GM19023 (cell line): Measurements from ENCODE around the gene ONECUT3.
"Not testable (repeated sequence)": the region's sequence is repeated elsewhere in the genome, so short reads cannot be mapped to it uniquely, and the experiment has no call there.

Experiments
- ATAC-seq: cut with Tn5 transposase; IDR thresholded peaks from one replicate; pipeline ENCODE4 v1.9.1; 2021; ENCODE audit warnings: mild to moderate bottlenecking, moderate library complexity; ENCODE audit not compliant: unreplicated experiment

ONECUT3 gene

DNA sequence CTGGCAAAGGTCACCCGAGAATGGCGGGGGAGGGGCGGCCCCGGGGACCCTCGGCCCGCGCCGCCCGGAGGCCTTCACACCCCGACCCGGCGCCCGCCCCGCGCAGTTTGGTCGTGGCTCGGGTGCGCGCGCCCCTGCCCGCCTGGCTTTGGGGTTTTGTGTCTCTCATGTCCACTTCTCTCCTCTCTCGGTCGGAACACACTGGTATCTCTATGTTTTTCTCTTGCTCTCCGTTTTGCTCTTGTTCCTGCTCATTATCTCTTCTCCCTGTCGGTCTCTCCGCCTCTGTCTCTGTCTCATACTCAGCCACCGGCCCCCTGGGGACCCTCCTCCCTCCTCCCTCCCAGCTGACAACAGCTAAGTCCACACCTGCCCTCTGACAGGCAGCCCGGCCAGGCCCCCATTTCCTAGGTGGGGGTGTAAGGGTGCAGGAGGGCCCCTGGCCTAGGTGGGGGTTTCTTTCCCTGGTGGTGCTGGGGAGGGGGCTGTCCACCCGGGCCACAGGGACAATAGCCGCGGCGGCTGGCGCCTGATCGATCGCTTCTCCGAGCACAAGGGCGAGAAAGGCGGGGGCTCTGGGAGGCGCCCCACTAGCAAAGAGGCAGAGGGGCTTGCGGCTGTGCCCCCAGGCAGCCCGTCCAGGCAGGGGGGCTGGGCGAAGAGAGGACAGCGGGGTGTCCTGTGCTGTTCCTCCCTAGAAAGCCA is 2.3 kb downstream of the ONECUT3 start:
- no peak for ATAC-seq

DNA sequence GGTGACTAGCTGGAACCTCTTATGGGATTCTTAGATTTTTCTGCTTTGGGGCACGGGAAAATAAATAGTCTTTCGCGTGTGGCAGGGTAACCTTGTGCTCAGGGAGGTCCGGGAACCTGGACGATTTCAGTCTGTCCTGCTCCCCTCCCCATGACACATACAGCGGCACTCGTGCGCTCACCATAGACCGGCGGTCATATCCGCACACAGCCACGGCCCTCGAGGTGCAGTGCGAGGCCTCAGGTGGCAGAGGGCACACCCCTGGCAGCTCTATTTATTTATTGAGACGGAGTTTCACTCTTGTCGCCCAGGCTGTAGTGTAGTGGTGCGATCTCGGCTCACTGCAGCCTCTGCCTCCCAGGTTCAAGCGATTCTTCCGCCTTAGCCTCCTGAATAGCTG is 3.0 kb downstream of the ONECUT3 start:
- ATAC-seq, result no peak

DNA sequence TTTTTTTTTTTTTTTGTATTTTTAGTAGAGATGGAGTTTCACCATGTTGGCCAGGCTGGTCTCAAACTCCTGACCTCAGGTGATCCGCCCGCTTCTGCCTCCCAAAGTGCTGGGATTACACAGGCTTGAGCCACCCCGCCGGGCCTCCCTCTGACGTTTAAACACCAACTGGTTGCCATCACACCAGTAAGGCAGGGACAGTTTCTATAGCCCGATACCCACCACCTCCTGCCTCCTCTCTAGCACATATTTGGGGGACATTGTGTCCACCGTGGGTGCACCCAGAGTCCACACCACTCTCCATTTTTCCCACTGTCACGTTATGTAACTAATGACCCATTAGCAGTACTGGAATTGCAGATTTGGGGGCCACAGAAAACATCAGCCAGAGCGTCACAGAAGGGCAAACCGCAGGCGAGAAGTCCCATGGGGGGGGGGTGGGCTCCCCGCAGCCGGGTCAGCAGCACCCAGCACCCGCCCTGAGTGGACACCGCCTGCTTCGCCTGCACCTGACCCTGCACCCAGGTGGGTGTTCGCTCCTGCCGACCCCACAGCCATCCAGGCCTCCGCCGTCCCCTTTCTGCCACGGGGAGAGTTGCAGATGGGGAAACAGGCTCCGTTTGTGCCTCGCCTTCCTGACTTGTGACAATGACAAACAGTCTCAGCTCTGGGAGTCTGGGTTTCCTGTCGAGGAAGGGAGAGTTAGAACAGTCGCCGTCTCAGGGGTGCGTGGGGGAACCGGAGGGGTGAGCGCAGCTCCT is 3.6 kb downstream of the ONECUT3 start:
- ATAC-seq, result no peak

DNA sequence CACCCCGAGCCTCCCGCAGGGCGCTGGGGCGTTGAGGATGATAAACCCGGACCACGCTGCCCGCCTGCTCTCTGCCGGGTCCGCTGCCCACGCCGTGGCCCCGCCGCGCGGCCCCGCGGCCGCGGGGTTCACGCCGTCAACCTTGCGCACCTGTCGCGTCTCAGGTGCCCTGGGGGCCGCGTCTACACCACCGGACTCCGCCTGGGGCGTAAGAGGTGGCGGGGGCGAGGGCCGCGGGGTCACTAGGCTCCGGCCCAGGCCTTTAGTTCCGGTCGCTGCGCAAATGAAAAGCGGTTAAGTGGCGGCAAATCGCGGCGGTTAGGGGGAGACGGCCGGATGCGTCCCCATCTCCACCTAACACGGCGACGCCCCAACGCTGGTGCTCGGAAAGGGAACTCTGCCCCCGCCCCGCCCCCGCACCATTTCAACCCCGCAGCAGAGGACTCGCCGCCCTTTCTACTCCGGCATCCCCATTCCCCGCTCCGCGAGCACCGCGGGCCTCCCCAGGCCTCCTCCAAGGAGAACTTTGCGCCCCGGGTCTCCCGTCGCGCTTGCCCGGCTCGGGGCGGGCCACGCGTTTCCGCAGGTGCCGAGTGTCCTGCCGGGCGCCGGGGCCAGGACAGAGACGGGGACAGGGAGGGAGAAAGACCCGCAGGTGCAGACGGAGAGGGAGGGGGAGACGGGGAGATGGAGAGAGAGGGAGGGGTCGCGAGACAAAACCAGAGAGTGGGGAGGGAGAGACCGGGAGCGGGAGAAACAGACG is 4.3 kb downstream of the ONECUT3 start:
- no peak for ATAC-seq

DNA sequence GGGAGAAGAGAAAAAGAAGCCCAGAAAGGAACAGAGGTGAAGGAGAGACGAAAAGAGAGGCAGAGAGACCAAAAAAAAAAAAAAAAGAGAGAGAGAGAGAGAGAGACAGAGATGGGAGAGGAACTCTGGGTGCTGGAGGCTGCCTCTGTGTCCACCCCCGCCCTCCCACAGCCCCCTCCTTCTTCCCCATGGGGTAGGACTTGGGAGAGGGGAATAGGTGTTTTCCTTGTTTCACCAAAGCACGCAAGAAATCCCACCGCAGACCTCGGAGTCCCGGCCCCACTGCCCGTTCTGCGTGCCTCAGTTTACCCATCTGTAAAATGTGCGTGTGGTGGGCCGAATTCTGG is 4.9 kb downstream of the ONECUT3 start:
- ATAC-seq, result no peak

DNA sequence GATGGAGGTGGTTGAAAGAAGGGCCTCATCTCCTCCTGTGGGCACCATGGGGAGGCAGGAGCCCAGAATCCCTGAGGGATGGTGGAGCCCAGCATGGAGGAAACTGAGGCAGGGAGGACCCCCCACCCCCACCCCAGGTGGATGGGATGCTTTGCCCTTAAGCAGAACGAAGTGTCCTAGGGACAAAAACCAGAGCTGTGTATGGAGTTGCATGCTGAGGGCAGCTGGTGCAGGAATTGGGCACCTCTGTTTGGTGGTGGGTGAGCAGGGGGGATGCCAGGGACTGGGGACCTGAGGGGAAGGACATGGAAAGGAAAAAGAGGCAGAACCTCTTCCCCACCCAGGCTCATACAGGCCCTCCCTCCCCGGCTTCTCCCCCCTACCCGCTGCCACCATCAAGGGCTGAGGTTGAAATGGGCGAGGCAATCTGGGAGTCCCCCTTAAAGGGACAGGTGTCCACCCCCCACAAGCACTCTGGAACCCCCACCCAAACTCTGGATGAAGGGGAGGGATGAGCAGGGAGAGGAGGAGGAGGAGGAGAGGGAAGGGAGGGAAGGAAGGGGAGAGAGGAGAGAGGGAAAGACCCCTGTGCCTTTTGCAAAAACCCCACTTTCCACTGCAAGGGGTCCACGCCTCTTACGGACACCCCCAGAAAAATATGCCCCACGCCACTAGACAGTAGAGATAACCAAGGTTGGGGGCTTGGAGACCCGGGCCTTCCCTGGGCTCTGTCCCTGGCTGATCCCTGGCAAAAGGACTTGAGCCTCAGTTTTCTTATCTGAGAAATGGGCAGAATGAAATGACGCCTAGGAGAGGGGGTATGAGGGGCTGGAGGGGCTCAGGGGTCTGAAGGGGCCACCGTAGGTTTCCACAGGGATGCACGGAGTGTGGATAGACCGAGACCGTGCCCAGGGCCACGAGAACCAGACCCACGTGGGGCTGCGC is 5.9 kb downstream of the ONECUT3 start:
- ATAC-seq, result no peak

DNA sequence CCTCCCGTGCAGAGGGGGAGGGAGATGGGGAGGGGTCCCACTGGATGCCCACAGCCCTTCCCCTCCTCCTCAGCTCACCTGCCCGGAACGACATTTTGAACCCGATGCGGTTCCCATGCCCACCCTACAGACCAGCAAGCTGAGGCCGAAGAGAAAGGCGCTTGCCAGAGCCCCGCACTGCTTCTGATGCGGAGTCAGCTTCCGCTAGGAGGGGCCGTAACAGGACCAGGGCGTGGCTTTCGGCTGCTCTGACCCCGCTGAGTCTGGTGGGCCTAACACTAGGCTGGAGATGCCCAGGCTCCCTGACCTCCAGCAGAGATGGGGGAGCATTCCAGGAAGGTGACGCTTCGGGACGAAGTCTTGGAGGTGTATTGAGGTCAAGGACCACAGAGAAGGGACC is 6.7 kb downstream of the ONECUT3 start:
- no peak for ATAC-seq

DNA sequence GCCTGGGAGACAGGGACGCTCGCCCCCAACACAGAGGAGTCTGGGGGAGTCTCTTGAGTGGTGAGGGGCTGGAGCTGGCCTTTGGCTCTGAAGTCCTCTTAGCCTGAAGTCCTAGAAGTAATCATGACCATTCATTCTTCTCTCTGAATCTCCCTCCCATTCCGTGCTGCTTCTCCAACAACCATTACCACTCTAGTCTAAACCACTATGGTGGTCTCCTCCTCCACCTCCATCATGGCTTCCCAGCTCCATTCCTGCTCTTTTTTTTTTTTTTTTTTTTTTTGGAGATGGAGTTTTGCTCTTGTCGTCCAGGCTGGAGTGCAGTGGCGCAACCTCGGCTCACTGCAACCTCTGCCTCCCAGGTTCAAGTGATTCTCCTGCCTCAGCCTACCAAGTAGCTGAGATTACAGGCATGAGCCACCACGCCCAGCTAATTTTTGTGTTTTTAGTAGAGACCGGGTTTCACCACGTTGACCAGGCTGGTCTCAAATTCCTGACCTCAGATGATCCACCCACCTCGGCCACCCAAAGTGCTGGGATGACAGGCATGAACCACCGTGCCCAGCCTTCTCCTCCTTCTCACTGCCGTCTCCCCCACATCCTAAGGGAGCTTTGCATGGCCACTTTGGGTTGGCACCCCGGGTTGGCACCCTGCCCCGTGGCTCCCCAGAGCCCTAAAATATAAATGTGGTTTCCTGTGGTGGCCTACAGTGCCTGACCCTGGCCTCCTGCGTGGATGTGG is 7.7 kb downstream of the ONECUT3 start:
- not testable (repeated sequence) for ATAC-seq

DNA sequence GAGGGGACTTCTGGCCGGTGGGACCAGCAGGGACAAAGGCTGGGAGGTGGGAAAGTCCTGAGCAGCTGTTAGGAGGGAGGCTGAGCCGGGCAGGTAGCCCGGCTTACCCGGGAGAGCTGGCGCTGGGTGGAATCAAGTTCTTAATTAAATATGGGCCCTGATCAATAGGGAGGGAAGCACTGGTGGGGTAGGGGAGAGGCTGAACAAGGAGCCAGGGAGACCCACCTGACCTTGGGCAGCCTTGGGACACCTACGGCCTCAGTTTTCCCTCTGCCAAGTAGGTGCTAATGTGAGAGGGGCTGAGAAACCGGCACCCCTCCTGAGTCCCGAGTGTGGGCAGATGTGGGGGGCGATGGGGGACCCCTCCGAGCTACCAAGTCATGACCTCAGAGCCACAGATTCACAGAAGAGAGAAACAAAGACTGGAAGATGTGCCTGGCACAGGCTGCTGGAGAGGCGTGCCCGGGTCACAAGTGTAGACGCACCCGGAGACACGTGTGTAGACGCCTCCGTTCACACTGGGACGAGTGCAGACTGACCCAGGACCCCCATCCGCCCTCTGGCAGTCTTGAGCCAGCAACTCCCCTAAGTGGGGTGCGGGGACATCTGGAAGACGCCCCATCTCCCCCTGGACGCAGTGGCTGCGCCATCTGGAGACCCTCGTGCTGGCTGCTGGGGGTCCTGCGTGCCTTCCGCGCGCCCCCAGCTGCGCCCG is 8.4 kb downstream of the ONECUT3 start:
- no peak for ATAC-seq

DNA sequence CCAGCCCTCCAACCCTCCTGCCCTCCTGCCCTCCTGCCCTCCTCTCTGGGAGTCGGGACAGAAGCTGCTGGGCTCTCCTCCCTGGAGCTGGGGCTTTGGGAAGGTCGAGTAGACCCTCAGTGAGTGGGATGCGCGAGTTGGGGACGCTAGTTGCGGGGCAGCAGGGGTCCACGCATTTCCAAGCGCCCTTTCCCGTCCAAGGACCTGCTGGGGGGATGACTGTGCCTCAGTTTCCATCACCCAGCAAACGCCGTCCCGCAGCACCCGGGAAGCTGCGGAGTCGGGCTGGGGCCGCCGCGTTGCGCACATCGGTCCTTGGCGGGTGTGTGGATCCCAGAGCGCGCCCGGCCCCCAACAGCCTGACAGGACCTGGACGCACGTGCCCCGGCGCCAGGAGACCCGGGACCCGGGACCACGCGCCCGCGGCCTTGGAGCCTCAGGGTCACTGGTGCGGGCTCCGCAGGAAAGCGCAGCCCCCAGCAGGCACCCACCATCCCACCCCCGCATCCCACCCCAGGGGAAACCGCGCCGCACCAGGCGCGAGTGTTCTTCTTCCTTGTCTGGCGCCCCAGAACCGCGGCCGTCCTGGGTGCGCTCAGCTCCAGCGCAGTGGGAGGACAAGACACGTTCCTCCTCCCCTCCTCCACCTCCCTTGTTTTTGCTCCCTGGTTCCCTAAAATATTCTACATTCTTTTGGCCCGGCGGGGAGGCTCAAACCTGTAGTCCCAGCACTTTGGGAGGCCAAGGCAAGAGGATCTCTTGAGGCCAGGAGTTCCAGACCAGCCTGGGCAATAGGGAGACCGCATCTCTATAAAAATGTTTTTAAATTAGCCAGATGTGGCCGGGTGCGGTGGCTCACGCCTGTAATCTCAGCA is 9.2 kb downstream of the ONECUT3 start:
- ATAC-seq, result no peak

DNA sequence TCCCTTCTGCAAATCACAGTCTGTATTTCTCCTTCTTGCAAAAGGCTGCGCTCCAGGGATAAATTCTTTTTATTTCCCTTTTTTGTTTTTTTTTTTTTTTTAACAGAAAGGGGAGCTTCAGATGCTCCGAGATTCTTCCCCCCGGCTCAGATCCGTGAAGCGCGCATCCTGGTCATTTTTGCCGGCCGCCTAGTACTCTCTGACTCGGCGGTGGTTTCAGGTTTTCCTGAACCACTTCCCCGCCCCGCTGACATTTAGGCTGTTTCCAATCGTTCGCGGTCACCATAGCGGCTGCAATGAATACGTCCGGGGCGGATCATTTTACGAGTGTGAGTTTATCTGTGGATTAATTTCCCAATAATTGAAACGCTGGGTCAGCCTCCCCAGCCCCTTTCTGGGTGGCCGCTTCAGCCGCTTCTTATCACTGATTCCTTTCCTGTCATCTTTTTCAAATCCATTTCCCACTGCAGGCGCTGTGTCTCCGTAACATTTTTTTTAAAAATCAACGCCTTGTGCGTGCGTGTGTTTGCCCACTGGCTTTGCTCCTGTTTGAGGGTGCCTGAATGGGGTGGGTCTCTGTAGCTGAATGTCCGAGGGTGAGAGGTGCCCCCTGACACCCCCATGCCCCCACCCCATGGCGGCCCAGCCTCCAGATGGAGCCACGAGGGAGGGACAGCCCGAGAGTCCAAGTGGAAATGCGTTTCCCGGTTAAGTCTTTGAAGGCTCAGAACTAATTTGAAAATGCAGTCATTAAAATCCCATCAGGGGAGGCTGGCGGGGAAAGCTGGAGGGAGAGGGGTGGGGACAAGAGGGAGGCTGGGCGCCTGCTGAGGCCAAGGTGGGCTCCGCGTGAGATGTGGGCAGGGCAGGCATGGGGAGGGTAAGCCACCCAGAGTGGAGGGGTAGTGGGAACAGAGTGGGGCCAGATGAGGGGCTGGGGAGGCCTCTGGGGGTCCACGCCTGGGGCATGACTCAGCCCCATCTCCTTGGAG is 10.6 kb downstream of the ONECUT3 start:
- ATAC-seq, result no peak

DNA sequence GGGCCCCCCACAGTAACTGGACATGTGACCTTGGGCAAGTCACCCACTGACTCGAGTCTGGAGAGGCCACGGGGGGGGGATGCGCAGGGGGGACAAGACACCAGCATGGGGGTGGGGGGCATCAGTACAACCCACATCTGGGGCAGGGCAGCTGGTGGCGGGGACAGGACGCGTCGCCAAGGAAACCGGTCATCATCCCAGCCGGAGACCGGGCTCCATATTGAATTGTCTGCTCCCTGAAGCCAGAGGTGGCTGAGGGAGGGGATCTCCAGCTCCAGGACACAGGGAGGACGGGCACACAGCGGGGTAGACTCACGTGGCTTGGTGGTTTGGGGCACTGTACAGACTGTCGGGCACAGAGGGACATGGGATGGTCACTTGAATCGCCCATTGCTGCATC is 11.4 kb downstream of the ONECUT3 start:
- ATAC-seq, result no peak

DNA sequence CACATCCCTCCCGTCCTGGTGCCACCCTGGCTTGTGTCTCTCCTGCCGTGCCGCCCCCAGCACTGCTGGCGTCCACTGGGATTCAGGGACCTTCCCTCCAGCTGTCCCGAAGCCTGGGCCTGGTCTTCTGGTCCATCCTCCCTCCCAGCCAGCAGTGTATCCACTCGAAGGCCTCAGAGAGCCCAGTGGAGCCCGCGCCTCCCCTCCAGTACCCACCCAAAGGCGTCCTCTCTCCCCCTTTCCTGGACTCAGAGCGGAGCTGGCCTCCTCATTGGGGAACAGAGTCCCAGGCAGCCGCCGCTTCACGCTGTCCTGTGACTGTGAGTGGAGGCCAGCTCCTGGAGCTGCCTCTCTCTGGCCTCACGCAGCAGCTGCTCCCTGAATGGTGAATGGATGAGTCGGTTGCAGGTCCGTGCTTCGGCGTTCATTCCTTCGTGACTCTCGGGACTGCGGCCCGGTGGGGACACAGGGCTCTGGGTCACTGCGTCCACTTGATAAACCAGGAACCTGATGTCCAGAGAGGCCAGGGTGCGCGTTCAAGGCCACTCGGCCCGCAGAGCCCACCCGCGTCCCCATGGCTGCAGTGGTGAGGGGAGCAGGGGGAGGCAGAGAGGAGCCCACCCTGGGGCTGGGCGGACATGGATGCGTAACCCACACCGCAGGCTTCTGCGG is 12.1 kb downstream of the ONECUT3 start:
- ATAC-seq, result no peak

DNA sequence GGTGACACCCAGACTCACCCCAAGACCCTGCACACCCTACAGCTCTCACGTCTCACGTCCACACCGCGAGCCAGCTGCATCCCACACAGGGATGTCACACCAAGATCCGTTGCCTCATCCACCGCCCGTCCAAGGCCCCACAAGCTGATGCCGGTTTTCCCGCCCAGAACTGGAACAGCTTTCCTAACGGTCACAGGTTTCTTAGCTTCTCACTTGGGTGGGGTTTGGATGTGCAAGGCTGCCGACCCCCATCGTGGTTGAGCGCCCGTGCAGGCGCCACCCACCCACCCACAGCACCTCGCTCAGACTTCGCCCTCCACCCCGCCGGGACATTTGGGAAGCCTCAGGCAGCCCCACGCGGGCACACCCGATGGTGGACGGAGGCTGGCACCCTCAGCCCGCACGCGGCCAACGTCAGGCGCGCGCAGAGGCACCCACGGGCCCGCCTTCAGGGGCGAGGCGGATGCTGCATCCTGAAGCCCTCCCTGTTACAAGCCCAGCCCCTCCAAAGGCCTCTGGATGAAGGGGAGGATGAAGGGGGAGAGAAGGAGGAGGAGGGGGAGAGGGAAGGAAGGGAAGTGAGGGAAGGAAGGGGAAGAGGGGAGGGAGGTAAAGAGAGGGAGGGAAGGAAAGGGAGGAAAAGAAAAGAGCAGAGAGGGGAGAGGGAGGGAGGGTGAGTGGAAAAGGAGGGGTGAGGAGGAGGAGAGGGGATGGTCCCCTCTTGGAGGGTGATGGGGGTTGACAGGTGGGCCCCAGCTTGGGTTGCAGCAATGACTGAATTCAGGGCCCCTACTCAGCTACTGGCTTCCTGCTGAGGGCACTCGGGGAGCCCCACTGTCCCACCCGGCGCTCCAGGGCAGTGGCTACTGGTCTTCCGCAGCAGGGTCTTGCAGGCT is 12.8 kb downstream of the ONECUT3 start:
- no peak for ATAC-seq

DNA sequence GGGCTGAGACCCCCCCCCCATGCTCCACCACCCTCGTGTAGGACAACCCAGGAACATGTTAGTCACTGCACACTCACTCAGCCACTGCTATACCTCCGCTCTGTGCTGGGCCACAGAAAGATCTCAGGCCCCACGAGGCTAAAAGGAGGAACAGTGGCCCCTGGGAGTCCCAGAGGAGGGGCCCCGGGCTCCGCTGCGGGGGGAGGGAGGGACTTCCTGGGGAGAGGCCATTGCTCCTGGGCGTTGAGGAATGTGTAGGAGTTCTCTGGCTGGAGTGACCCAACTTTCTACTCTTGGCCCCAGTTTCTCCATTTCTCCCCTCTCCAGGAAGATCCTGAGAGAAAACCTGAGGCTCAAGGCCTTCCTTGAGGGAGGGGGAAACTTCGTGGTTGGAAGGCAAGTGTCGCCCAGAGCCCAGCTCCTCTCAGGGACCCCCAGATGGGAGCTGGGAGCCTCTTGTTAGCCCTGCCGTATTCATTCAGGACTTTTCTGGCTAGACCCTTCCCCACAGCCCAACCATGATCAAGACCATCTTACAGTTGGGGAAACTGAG is 13.6 kb downstream of the ONECUT3 start:
- no peak for ATAC-seq
